WTC11 (cell line): ENCODE results near the gene FBXL4. TPM values are rescaled to one million over a fixed set of nuclear protein-coding genes. Genes with fewer than 3 reads are reported as not detected.

ENCODE experiments used
- ATAC-seq: fragments of 200-7000 bp; cut with Tn5 transposase; 2 replicates; pipeline ENCODE4 v1.10.0; 2021; ENCODE audit warnings: mild to moderate bottlenecking, moderate library complexity
- CTCF ChIA-PET: fragments of 300-600 bp; sonication (Branson Sonifier 250); formaldehyde crosslinking; loops from one replicate; lab custom pipeline; 2021; ENCODE audit warnings: antibody characterized with exemption; lab: Charles Lee
- POLR2A ChIA-PET: fragments of 350-600 bp; sonication (Branson Sonifier 250); formaldehyde crosslinking; loops from one replicate; lab custom pipeline; 2021; ENCODE audit warnings: antibody characterized with exemption; lab: Charles Lee
- DNase-seq: peaks from one replicate; pipeline ENCODE4 v3.0.0; 2021; ENCODE audit warnings: low spot score
- H3K27ac Mint-ChIP-seq: 2 replicates; pipeline ENCODE4 v1.8.0; 2021; ENCODE audit warnings: mixed read lengths
- H3K27me3 Mint-ChIP-seq: 2 replicates; pipeline ENCODE4 v1.8.0; 2021; ENCODE audit warnings: low read depth, mild to moderate bottlenecking, moderate library complexity, mixed read lengths
- H3K36me3 Mint-ChIP-seq: 2 replicates; pipeline ENCODE4 v1.8.0; 2021; ENCODE audit warnings: mixed read lengths
- H3K4me1 Mint-ChIP-seq: 2 replicates; pipeline ENCODE4 v1.8.0; 2022; ENCODE audit warnings: mixed read lengths
- H3K4me3 Mint-ChIP-seq: 2 replicates; pipeline ENCODE4 v1.8.0; 2021; ENCODE audit warnings: mild to moderate bottlenecking, moderate library complexity, mixed read lengths
- H3K9me3 Mint-ChIP-seq: 2 replicates; pipeline ENCODE4 v1.8.0; 2021; ENCODE audit warnings: mixed read lengths
- CREM ChIP-seq: sonication (generic); formaldehyde crosslinking; IDR thresholded peaks from 2 replicates; pipeline ENCODE4 v1.8.1; 2022; ENCODE audit warnings: mild to moderate bottlenecking, missing genetic modification reagents, moderate library complexity
- ELF4 ChIP-seq: sonication (generic); formaldehyde crosslinking; IDR thresholded peaks from 2 replicates; pipeline ENCODE4 v1.8.1; 2022; ENCODE audit warnings: low read depth, mild to moderate bottlenecking, moderate library complexity, missing genetic modification reagents
- GABPB1 ChIP-seq: sonication (generic); formaldehyde crosslinking; IDR thresholded peaks from 2 replicates; pipeline ENCODE4 v1.8.1; 2023; ENCODE audit warnings: mild to moderate bottlenecking, missing genetic modification reagents
- GRHL2 ChIP-seq: fragments of 250-450 bp; sonication (Bioruptor Pico); IDR thresholded peaks from 2 replicates; pipeline ENCODE4 v1.8.0; 2022; ENCODE audit warnings: mild to moderate bottlenecking, moderate library complexity; ENCODE audit not compliant: insufficient replicate concordance, severe bottlenecking
- HMGA2 ChIP-seq: fragments of 250-450 bp; sonication (Bioruptor Pico); IDR thresholded peaks from 2 replicates; pipeline ENCODE4 v1.4.0; 2021; ENCODE audit warnings: mild to moderate bottlenecking, moderate library complexity
- KAT7 ChIP-seq: sonication (generic); formaldehyde crosslinking; IDR thresholded peaks from 2 replicates; pipeline ENCODE4 v1.8.1; 2023; ENCODE audit warnings: missing genetic modification reagents, mild to moderate bottlenecking, borderline replicate concordance
- MXD4 ChIP-seq: fragments of 250-450 bp; sonication (Bioruptor Pico); IDR thresholded peaks from 2 replicates; pipeline ENCODE4 v1.8.0; 2021; ENCODE audit warnings: mild to moderate bottlenecking, moderate library complexity, borderline replicate concordance
- NFE2L1 ChIP-seq: sonication (generic); formaldehyde crosslinking; IDR thresholded peaks from 2 replicates; pipeline ENCODE4 v1.8.1; 2023; ENCODE audit warnings: missing genetic modification reagents
- NR1H2 ChIP-seq: sonication (generic); formaldehyde crosslinking; IDR thresholded peaks from 2 replicates; pipeline ENCODE4 v1.9.0; 2021; ENCODE audit warnings: mild to moderate bottlenecking, moderate library complexity, missing genetic modification reagents
- NR3C1 ChIP-seq: sonication (generic); formaldehyde crosslinking; conservative IDR thresholded peaks from 2 replicates; pipeline ENCODE4 v1.8.1; 2023; ENCODE audit warnings: low read depth, mild to moderate bottlenecking, missing genetic modification reagents
- RORB ChIP-seq: fragments of 250-450 bp; sonication (Bioruptor Pico); IDR thresholded peaks from 2 replicates; pipeline ENCODE4 v1.9.0; 2021; ENCODE audit warnings: mild to moderate bottlenecking
- SP1 ChIP-seq: sonication (generic); formaldehyde crosslinking; conservative IDR thresholded peaks from 2 replicates; pipeline ENCODE4 v1.8.1; 2022; ENCODE audit warnings: missing genetic modification reagents
- ZNF138 ChIP-seq: sonication (generic); formaldehyde crosslinking; conservative IDR thresholded peaks from 2 replicates; pipeline ENCODE4 v1.8.1; 2022; ENCODE audit warnings: mild to moderate bottlenecking, moderate library complexity, missing genetic modification reagents
- ZNF232 ChIP-seq: sonication (generic); formaldehyde crosslinking; IDR thresholded peaks from 2 replicates; pipeline ENCODE4 v1.8.0; 2022; ENCODE audit warnings: mild to moderate bottlenecking, missing genetic modification reagents
- ZNF396 ChIP-seq: fragments of 250-450 bp; sonication (Bioruptor Pico); IDR thresholded peaks from 2 replicates; pipeline ENCODE4 v1.8.0; 2021; ENCODE audit warnings: mild to moderate bottlenecking, moderate library complexity, borderline replicate concordance
- total RNA-seq: library from RNA; stranded (reverse); gene quantifications from 3 replicates; pipeline ENCODE4 v1.2.3, GENCODE V29; 2021
- TF ChIP-seq, protein P1 (sequence below): sonication (generic); formaldehyde crosslinking; IDR thresholded peaks from 2 replicates; pipeline ENCODE4 v1.8.0; 2023; ENCODE audit warnings: mild to moderate bottlenecking, missing genetic modification reagents
- TF ChIP-seq, protein P2 (sequence below): sonication (generic); formaldehyde crosslinking; IDR thresholded peaks from 2 replicates; pipeline ENCODE4 v1.8.0; 2022; ENCODE audit warnings: mild to moderate bottlenecking, missing genetic modification reagents
- TF ChIP-seq, protein P3 (sequence below): fragments of 250-450 bp; sonication (Bioruptor Pico); IDR thresholded peaks from 2 replicates; pipeline ENCODE4 v1.9.0; 2021; ENCODE audit warnings: mild to moderate bottlenecking
- TF ChIP-seq, protein P4 (sequence below): sonication (generic); formaldehyde crosslinking; IDR thresholded peaks from 2 replicates; pipeline ENCODE4 v1.8.0; 2023; ENCODE audit warnings: missing genetic modification reagents, mild to moderate bottlenecking, borderline replicate concordance

FBXL4 gene
- total RNA-seq, 1 experiment from 2014 or later = 10.3 TPM

DNA sequence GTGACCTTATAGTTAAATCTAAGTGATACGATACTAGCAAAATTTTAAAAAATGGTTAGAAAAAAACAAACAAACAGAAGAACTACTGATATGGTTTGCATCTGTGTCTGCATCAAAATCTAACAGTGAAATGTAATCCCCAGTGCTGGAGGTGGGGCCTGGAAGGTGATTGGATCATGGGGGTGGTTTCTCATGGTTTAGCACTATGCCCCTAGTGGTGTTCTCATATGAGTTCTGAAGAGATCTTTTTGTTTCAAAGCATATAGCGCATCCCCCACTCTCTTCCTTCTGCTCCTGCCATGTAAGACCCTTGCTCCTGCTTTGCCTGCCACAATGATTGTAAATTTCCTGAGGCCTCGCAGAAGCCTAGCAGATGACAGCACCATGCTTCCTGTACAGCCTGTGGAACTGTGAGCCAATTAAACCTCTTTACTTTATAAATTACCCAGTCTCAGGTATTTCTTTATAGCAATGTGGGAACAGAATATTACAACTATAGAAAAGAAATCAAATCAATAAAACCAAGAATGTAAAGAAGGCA is 5.4 kb downstream of the FBXL4 start:
- CTCF ChIA-PET = no interaction called here
- Mint-ChIP-seq H3K36me3 (peaks cover 36% of the 10 kb centered on the region), H3K27me3 (no peaks in the 10 kb centered on the region), H3K4me1 (peaks cover 16% of the 10 kb centered on the region), H3K9me3 (peaks cover 44% of the 10 kb centered on the region), H3K27ac (no peak overlapping the region)
- ATAC-seq (peak; percentile 86), DNase-seq (no peak)
- no peak for TF ChIP-seq ZNF232 (CRISPR knock-in tag)
- TF ChIP-seq, protein P1, sequence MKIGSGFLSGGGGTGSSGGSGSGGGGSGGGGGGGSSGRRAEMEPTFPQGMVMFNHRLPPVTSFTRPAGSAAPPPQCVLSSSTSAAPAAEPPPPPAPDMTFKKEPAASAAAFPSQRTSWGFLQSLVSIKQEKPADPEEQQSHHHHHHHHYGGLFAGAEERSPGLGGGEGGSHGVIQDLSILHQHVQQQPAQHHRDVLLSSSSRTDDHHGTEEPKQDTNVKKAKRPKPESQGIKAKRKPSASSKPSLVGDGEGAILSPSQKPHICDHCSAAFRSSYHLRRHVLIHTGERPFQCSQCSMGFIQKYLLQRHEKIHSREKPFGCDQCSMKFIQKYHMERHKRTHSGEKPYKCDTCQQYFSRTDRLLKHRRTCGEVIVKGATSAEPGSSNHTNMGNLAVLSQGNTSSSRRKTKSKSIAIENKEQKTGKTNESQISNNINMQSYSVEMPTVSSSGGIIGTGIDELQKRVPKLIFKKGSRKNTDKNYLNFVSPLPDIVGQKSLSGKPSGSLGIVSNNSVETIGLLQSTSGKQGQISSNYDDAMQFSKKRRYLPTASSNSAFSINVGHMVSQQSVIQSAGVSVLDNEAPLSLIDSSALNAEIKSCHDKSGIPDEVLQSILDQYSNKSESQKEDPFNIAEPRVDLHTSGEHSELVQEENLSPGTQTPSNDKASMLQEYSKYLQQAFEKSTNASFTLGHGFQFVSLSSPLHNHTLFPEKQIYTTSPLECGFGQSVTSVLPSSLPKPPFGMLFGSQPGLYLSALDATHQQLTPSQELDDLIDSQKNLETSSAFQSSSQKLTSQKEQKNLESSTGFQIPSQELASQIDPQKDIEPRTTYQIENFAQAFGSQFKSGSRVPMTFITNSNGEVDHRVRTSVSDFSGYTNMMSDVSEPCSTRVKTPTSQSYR = no peak
- no peak for TF ChIP-seq KAT7 (CRISPR knock-in tag)
- TF ChIP-seq SP1 (CRISPR knock-in tag) = no peak
- TF ChIP-seq, protein P2, sequence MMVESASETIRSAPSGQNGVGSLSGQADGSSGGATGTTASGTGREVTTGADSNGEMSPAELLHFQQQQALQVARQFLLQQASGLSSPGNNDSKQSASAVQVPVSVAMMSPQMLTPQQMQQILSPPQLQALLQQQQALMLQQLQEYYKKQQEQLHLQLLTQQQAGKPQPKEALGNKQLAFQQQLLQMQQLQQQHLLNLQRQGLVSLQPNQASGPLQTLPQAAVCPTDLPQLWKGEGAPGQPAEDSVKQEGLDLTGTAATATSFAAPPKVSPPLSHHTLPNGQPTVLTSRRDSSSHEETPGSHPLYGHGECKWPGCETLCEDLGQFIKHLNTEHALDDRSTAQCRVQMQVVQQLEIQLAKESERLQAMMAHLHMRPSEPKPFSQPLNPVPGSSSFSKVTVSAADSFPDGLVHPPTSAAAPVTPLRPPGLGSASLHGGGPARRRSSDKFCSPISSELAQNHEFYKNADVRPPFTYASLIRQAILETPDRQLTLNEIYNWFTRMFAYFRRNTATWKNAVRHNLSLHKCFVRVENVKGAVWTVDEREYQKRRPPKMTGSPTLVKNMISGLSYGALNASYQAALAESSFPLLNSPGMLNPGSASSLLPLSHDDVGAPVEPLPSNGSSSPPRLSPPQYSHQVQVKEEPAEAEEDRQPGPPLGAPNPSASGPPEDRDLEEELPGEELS (CRISPR knock-in tag) = no peak
- TF ChIP-seq NFE2L1 = no peak
- no peak for TF ChIP-seq MXD4 (CRISPR knock-in tag)
- no peak for TF ChIP-seq CREM (CRISPR knock-in tag)
- TF ChIP-seq RORB (CRISPR knock-in tag) = no peak
- TF ChIP-seq HMGA2 = no peak
- TF ChIP-seq, all 79 proteins: peak for 0
- no peak overlapping the region for H3K4me3 Mint-ChIP-seq
- POLR2A ChIA-PET = no interaction called here

DNA sequence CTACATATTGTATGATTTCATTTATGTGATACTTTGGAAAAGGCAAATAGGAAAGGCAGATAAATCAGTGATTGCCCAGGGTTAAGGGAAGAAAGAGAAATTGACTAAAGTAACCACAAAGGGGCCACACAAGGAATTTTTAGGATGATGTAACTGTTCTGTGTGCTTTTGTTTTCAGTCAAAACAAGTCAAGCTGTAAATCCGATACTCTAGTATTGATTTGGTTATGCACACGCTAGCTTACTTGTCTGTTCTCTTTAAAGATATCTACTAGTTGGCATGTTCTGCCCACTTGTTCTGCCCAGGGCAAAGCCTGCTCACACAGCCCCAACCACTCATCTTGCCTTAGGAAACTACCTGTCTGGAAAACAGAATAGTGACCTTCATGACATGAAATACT is 6.4 kb downstream of the FBXL4 start:
- no peak for ATAC-seq
- no peak overlapping the region for H3K4me3 Mint-ChIP-seq
- H3K4me1 Mint-ChIP-seq = peaks cover 9% of the 10 kb centered on the region
- peaks cover 44% of the 10 kb centered on the region for H3K9me3 Mint-ChIP-seq
- H3K27me3 Mint-ChIP-seq = no peaks in the 10 kb centered on the region
- peaks cover 36% of the 10 kb centered on the region for H3K36me3 Mint-ChIP-seq
- ChIA-PET CTCF (no interaction called here), POLR2A (no interaction called here)
- DNase-seq = no peak
- no peak overlapping the region for H3K27ac Mint-ChIP-seq
- TF ChIP-seq GABPB1 (CRISPR knock-in tag) (peak; percentile 81), ZNF138 (CRISPR knock-in tag) (no peak)

DNA sequence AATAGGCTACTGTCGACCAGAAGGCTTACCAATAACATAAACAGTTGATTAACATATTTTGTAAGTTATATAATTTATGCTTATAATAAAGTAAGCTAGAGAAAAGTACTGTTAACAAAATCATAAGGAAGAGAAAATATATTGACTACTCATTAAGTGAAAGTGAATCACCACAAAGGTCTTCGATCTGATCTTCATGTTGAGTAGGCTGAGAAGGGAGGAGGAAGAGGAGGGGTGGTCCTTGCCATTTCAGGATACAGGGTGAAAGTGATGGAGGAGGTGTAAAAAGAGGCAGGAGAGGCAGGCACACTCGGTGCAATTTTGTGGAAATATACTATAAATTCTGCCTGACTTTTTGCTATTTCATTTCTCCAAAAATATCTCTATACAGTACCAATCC is 10.4 kb downstream of the FBXL4 start:
- Mint-ChIP-seq H3K4me1 (peaks cover 13% of the 10 kb centered on the region), H3K4me3 (no peak overlapping the region), H3K36me3 (peaks cover 26% of the 10 kb centered on the region), H3K9me3 (peaks cover 28% of the 10 kb centered on the region), H3K27ac (no peak overlapping the region; the same call in 1 of the 2 replicates), H3K27me3 (no peaks in the 10 kb centered on the region)
- ChIA-PET POLR2A (no interaction called here), CTCF (no interaction called here)
- ATAC-seq (no peak), DNase-seq (no peak)
- TF ChIP-seq NR3C1 (CRISPR knock-in tag) (no peak), NR1H2 (CRISPR knock-in tag) (no peak), GRHL2 (no peak), ZNF396 (CRISPR knock-in tag) (no peak), MXD4 (CRISPR knock-in tag) (no peak), ELF4 (CRISPR knock-in tag) (no peak)
- TF ChIP-seq, protein P3, sequence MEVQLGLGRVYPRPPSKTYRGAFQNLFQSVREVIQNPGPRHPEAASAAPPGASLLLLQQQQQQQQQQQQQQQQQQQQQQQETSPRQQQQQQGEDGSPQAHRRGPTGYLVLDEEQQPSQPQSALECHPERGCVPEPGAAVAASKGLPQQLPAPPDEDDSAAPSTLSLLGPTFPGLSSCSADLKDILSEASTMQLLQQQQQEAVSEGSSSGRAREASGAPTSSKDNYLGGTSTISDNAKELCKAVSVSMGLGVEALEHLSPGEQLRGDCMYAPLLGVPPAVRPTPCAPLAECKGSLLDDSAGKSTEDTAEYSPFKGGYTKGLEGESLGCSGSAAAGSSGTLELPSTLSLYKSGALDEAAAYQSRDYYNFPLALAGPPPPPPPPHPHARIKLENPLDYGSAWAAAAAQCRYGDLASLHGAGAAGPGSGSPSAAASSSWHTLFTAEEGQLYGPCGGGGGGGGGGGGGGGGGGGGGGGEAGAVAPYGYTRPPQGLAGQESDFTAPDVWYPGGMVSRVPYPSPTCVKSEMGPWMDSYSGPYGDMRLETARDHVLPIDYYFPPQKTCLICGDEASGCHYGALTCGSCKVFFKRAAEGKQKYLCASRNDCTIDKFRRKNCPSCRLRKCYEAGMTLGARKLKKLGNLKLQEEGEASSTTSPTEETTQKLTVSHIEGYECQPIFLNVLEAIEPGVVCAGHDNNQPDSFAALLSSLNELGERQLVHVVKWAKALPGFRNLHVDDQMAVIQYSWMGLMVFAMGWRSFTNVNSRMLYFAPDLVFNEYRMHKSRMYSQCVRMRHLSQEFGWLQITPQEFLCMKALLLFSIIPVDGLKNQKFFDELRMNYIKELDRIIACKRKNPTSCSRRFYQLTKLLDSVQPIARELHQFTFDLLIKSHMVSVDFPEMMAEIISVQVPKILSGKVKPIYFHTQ (CRISPR knock-in tag) = no peak
- TF ChIP-seq, protein P4, sequence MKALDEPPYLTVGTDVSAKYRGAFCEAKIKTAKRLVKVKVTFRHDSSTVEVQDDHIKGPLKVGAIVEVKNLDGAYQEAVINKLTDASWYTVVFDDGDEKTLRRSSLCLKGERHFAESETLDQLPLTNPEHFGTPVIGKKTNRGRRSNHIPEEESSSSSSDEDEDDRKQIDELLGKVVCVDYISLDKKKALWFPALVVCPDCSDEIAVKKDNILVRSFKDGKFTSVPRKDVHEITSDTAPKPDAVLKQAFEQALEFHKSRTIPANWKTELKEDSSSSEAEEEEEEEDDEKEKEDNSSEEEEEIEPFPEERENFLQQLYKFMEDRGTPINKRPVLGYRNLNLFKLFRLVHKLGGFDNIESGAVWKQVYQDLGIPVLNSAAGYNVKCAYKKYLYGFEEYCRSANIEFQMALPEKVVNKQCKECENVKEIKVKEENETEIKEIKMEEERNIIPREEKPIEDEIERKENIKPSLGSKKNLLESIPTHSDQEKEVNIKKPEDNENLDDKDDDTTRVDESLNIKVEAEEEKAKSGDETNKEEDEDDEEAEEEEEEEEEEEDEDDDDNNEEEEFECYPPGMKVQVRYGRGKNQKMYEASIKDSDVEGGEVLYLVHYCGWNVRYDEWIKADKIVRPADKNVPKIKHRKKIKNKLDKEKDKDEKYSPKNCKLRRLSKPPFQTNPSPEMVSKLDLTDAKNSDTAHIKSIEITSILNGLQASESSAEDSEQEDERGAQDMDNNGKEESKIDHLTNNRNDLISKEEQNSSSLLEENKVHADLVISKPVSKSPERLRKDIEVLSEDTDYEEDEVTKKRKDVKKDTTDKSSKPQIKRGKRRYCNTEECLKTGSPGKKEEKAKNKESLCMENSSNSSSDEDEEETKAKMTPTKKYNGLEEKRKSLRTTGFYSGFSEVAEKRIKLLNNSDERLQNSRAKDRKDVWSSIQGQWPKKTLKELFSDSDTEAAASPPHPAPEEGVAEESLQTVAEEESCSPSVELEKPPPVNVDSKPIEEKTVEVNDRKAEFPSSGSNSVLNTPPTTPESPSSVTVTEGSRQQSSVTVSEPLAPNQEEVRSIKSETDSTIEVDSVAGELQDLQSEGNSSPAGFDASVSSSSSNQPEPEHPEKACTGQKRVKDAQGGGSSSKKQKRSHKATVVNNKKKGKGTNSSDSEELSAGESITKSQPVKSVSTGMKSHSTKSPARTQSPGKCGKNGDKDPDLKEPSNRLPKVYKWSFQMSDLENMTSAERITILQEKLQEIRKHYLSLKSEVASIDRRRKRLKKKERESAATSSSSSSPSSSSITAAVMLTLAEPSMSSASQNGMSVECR (CRISPR knock-in tag) = no peak
